Progenitor cell of endocrine pancreas (in vitro differentiated cells): ENCODE measurements around the gene HHIPL1. TPM values are rescaled to one million over a fixed set of nuclear protein-coding genes. Genes with fewer than 3 reads are reported as not detected.

Experiments used
- DNase-seq: peaks from one replicate; pipeline ENCODE4 v3.0.0; 2021; ENCODE audit warnings: low spot score; ENCODE audit not compliant: unreplicated experiment
- H3K27ac Mint-ChIP-seq: 2 replicates; pipeline ENCODE4 v1.8.0; 2021; ENCODE audit warnings: mild to moderate bottlenecking, moderate library complexity, mixed read lengths
- H3K27me3 Mint-ChIP-seq: 2 replicates; pipeline ENCODE4 v1.8.0; 2021; ENCODE audit warnings: mixed read lengths
- H3K36me3 Mint-ChIP-seq: 2 replicates; pipeline ENCODE4 v1.8.0; 2022; ENCODE audit warnings: mixed read lengths; ENCODE audit not compliant: insufficient read depth
- H3K4me1 Mint-ChIP-seq: 2 replicates; pipeline ENCODE4 v1.8.0; 2021; ENCODE audit warnings: low read depth, mixed read lengths
- H3K4me3 Mint-ChIP-seq: 2 replicates; pipeline ENCODE4 v1.8.0; 2021; ENCODE audit warnings: low read depth, mild to moderate bottlenecking, moderate library complexity, mixed read lengths
- H3K9me3 Mint-ChIP-seq: 2 replicates; pipeline ENCODE4 v1.8.0; 2021; ENCODE audit warnings: low read depth, mixed read lengths
- total RNA-seq: library from RNA; stranded (reverse); gene quantifications from 2 replicates; pipeline ENCODE4 v1.2.1, GENCODE V29; 2021
- TF ChIP-seq, protein P1 (sequence below): fragments of 200-600 bp; sonication (generic); IDR thresholded peaks from one replicate; pipeline ENCODE4 v1.5.0; 2021; ENCODE audit warnings: antibody characterized with exemption, mild to moderate bottlenecking; ENCODE audit not compliant: unreplicated experiment

HHIPL1 gene
- total RNA-seq, 1 donor from 2014 or later: 0.65 TPM

DNA sequence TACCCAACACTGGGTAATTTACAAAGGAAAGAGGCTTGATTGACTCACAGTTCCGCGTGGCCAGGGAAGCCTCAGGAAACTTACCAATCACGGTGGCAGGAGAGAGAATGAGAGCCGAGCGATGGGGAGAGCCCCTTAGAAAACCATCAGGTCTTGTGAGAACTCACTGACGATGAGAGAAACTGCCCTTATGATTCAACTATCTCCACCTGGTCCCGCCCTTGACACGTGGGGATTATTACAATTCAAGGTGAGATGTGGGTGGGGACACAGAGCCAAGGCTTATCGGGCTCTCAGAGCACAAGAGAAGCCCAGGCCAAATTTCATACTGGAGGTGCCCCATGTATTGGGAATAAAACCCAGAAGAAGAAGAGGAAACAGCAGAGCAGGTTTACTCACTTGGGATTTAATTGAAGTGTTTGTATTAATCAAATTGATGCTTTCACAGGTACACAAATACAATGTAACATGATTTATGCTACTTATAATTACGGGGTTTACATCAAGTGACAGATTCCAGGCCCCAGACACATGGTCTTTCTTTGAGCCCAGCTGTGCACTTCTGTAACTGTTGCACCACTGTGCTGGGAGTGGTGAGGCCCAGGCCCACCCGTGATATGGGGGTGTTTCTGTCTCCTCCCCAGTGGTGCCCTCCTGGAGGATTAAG is 32.7 kb upstream of the HHIPL1 start:
- no peaks in the 10 kb centered on the region for H3K9me3 Mint-ChIP-seq
- H3K4me1 Mint-ChIP-seq: peaks cover 3% of the 10 kb centered on the region
- no peaks in the 10 kb centered on the region for H3K36me3 Mint-ChIP-seq
- H3K27ac Mint-ChIP-seq: no peak overlapping the region
- no peak for DNase-seq
- peaks cover 26% of the 10 kb centered on the region for H3K27me3 Mint-ChIP-seq
- no peak overlapping the region for H3K4me3 Mint-ChIP-seq
- TF ChIP-seq, protein P1, sequence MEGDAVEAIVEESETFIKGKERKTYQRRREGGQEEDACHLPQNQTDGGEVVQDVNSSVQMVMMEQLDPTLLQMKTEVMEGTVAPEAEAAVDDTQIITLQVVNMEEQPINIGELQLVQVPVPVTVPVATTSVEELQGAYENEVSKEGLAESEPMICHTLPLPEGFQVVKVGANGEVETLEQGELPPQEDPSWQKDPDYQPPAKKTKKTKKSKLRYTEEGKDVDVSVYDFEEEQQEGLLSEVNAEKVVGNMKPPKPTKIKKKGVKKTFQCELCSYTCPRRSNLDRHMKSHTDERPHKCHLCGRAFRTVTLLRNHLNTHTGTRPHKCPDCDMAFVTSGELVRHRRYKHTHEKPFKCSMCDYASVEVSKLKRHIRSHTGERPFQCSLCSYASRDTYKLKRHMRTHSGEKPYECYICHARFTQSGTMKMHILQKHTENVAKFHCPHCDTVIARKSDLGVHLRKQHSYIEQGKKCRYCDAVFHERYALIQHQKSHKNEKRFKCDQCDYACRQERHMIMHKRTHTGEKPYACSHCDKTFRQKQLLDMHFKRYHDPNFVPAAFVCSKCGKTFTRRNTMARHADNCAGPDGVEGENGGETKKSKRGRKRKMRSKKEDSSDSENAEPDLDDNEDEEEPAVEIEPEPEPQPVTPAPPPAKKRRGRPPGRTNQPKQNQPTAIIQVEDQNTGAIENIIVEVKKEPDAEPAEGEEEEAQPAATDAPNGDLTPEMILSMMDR: no peak

DNA sequence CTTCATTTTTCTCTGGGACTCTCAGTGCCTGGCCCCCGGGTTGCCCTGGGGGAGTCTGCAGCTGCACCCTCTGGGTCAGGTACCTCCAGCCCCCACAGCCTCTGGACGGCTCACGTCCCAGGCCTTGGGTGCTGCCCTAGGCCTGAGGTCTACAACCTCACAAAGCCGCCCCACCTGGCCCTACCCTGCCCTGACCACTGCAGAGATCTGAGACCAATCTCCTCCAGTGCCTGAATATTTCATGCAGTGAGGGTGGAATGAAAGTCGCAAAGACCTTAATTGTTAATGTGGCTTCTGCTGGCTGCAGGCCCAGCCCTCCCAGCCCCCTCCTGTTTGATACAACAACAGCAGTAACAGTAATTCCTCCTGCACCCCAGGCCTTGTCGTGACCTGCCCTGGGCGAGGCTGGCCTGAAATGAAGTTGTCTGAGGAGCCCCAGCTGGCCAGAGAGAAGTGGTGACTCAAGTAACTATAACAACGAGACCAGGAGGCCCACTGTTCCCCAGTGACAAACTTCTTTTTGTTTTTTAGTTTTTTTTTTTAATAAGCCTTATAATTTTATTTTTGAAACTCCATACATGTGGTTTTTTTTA is 32.1 kb upstream of the HHIPL1 start:
- H3K27ac Mint-ChIP-seq: no peak overlapping the region
- peaks cover 3% of the 10 kb centered on the region for H3K4me1 Mint-ChIP-seq

DNA sequence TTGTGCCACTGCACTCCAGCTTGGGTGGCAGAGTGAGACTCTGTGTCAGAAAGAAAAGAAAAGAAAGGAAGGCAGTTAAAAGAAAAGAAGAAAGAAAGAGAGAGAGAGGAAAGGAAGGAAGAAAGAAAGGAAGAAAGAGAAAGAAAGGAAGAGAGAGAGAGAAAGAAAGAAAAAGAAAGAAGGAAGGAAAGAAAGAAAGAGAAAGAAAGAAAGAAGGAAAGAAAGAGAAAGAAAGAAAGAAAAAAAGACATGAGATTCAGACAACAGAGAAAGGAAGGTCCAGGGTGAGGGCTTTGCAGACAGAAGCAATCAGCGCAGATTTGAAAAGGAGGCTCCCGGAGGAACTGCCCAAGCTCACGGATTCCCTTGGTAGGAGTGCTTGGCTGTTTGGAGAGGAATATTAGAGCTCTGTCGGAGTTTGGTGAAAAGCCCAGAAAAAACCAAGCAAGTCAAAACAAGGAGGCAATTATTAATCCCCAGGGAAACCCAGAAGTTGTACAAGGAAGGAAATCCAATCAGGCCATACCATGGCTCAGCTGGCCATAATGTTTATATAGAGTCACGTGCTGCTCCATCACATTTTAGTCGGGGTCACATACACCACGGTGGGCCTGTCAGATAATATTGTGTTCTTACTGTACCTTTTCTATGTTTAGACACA is 29.3 kb upstream of the HHIPL1 start:
- Mint-ChIP-seq H3K4me3 (no peak overlapping the region), H3K27me3 (peaks cover 21% of the 10 kb centered on the region)
- TF ChIP-seq, protein P1: no peak

More for the DNA sequence above, 32.1 kb upstream of the HHIPL1 start:
- H3K4me3 Mint-ChIP-seq: no peak overlapping the region
- no peak for DNase-seq
- peaks cover 26% of the 10 kb centered on the region for H3K27me3 Mint-ChIP-seq
- no peaks in the 10 kb centered on the region for H3K36me3 Mint-ChIP-seq
- TF ChIP-seq, protein P1: no peak
- H3K9me3 Mint-ChIP-seq: no peaks in the 10 kb centered on the region

DNA sequence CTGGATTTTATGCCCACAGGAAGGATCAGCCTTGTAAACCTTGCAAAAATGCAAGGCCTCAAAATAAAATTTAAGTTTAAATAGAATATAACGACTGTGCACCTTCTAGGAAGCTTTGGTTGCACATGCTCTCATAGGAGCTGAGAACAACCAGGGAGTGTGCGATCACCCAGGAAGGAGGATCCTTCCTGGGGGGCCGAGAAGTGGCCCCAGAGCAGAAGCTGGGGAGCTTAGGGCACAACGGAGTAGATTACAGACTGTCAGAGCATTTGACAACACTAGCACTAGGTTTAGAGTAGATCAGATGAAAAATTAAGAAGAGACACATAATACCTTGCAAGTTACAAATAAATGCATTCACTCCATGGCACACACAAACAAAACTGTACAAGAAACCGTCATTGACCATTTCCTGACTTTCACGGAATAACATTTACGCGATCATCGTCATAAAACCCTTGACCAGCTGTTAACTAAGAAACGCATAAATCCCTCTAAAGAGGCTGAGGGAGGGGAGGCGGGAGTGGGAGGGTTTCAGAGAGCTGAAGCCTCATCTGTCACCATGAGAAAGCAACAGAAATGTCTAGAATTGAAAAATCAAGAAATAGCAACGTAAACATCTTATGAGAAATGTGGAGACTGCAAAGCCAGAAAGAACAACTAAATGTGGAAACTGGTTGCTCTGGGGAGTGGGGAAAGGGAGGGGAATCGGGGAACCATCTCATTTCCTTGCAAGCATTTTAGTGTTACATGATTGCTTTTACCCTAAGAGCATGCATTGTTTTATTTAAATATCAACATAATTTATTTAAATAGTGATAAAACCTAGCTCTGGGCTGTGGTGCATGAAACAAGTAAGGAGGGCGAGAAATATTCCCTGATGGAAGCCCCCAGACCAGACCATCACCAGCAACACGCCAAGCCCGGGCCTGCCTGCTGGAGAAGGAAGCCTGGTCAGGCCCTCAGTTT is 27.8 kb upstream of the HHIPL1 start:
- no peak for DNase-seq
- TF ChIP-seq, protein P1: no peak
- no peak overlapping the region for H3K4me3 Mint-ChIP-seq
- H3K36me3 Mint-ChIP-seq: no peaks in the 10 kb centered on the region
- H3K27ac Mint-ChIP-seq: no peak overlapping the region
- H3K4me1 Mint-ChIP-seq: peaks cover 3% of the 10 kb centered on the region
- H3K9me3 Mint-ChIP-seq: no peaks in the 10 kb centered on the region
- H3K27me3 Mint-ChIP-seq: peaks cover 19% of the 10 kb centered on the region

More for the DNA sequence above, 29.3 kb upstream of the HHIPL1 start:
- Mint-ChIP-seq H3K4me1 (peaks cover 3% of the 10 kb centered on the region), H3K36me3 (no peaks in the 10 kb centered on the region), H3K27ac (no peak overlapping the region), H3K9me3 (no peaks in the 10 kb centered on the region)
- DNase-seq: no peak
